Erythroblast (primary cell): ENCODE data around the gene TRAF3IP3.

ENCODE experiments used
- DNase-seq, 2 experiments: peaks; one replicate each; lab custom pipeline; 2025; lab: John Stamatoyannopoulos, UW
- GATA1 ChIP-seq: IDR thresholded peaks from 2 replicates; pipeline ENCODE4 v1.6.1; 2011; ENCODE audit warnings: low read depth, mild to moderate bottlenecking, control low read depth, low read length, moderate library complexity
- POLR2A ChIP-seq: IDR thresholded peaks from 2 replicates; pipeline ENCODE4 v1.6.1; 2011; ENCODE audit warnings: mild to moderate bottlenecking, low read length

Gene TRAF3IP3

GRCh38 chr1:209723756-209724693 lies 31.8 kb upstream of the TRAF3IP3 start:
- DNase-seq: no peak
- TF ChIP-seq POLR2A (no peak), GATA1 (no peak)

- no peak for DNase-seq
- TF ChIP-seq GATA1: no peak
- no peak for TF ChIP-seq POLR2A
Measured at GRCh38 chr1:209727286-209727685, 28.6 kb upstream of the TRAF3IP3 start.

- TF ChIP-seq GATA1 (no peak), POLR2A (no peak)
Measured at GRCh38 chr1:209727785-209728184, 28.1 kb upstream of the TRAF3IP3 start.

GRCh38 chr1:209728466-209728865 lies 27.4 kb upstream of the TRAF3IP3 start:
- no peak for DNase-seq
- no peak for TF ChIP-seq GATA1
- TF ChIP-seq POLR2A: no peak

More at GRCh38 chr1:209727785-209728184, 28.1 kb upstream of the TRAF3IP3 start:
- DNase-seq: peak; percentile 60 to 81

- DNase-seq: no peak
- TF ChIP-seq GATA1 (no peak), POLR2A (no peak)
Measured at GRCh38 chr1:209729436-209729835, 26.4 kb upstream of the TRAF3IP3 start.

GRCh38 chr1:209732725-209733124 lies 23.1 kb upstream of the TRAF3IP3 start:
- DNase-seq: no peak
- TF ChIP-seq POLR2A: no peak
- TF ChIP-seq GATA1: no peak

- no peak for DNase-seq
- TF ChIP-seq POLR2A (no peak), GATA1 (no peak)
Measured at GRCh38 chr1:209733409-209734192, 22.3 kb upstream of the TRAF3IP3 start.

GRCh38 chr1:209736490-209737117 lies 19.2 kb upstream of the TRAF3IP3 start:
- peak in 1 of 2 experiments; percentile 13 for DNase-seq
- no peak for TF ChIP-seq POLR2A
- no peak for TF ChIP-seq GATA1

- no peak for DNase-seq
- no peak for TF ChIP-seq GATA1
- no peak for TF ChIP-seq POLR2A
Measured at GRCh38 chr1:209737118-209737505, 18.7 kb upstream of the TRAF3IP3 start.

- DNase-seq: no peak
- no peak for TF ChIP-seq POLR2A
- no peak for TF ChIP-seq GATA1
Measured at GRCh38 chr1:209738270-209738669, 17.6 kb upstream of the TRAF3IP3 start.

- TF ChIP-seq POLR2A (no peak), GATA1 (no peak)
- DNase-seq: no peak
Measured at GRCh38 chr1:209741193-209741592, 14.7 kb upstream of the TRAF3IP3 start.

- DNase-seq: no peak
- TF ChIP-seq GATA1 (no peak), POLR2A (no peak)
Measured at GRCh38 chr1:209741889-209742288, 14.0 kb upstream of the TRAF3IP3 start.

GRCh38 chr1:209742409-209743144 lies 13.3 kb upstream of the TRAF3IP3 start:
- DNase-seq: no peak
- TF ChIP-seq POLR2A (no peak), GATA1 (no peak)

GRCh38 chr1:209743145-209743482 lies 12.7 kb upstream of the TRAF3IP3 start:
- no peak for DNase-seq
- TF ChIP-seq GATA1 (no peak), POLR2A (no peak)
